ENCODE measurements around the gene DZIP3.

DNA sequence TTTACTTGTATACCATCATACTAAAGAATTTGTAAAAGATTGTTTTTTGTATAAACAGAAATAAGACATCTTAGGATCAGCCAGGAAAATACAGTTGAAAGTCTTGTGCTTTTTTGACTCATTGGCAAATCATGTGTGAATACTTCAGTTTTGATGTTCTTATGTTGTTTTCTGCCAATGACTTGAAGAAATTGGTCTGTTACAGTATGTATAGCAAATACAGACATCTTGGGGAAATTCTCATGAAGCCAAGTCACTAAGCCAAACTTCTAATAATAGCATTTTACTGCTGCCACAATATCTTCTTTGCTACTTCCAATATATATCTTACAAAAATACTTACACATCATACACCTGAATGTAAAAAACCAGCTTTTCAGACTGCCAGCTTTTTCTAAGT lies 83.2 kb downstream of the DZIP3 start:
- TF ChIP-seq CTCF (IDR thresholded peaks at IDR 0.05) (no peak), POLR2A (IDR thresholded peaks at IDR 0.05) (no peak)

All from right lobe of liver (tissue), 4 donors.